GM21717 (cell line): ENCODE measurements around the gene AKR7A2.

Source experiments
- ATAC-seq: cut with Tn5 transposase; IDR thresholded peaks from one replicate; pipeline ENCODE4 v1.9.1; 2021; ENCODE audit warnings: mild to moderate bottlenecking, moderate library complexity; ENCODE audit not compliant: unreplicated experiment

The AKR7A2 gene

GRCh38 chr1:19311931-19312781 is at the start of gene AKR7A2, which contains the start of gene SLC66A1:
Gene AKR7A2, minus strand, starts transcription at chr1:19312144. Its CDS starts 20 bp downstream, at chr1:19312124.
Gene SLC66A1, plus strand, starts transcription at chr1:19312326. Its CDS starts 5,352 bp downstream, at chr1:19317678.
- ATAC-seq = peak; percentile 57

GRCh38 chr1:19360843-19361610 is 49.1 kb upstream of the AKR7A2 start:
- ATAC-seq = no peak

- no peak for ATAC-seq
Observed at GRCh38 chr1:19360432-19360831, 48.5 kb upstream of the AKR7A2 start.

GRCh38 chr1:19360016-19360415 is 48.1 kb upstream of the AKR7A2 start:
- no peak for ATAC-seq

GRCh38 chr1:19359357-19359756 is 47.4 kb upstream of the AKR7A2 start:
- no peak for ATAC-seq

- ATAC-seq = no peak
Observed at GRCh38 chr1:19358710-19359109, 46.8 kb upstream of the AKR7A2 start.

GRCh38 chr1:19357299-19357986 is 45.5 kb upstream of the AKR7A2 start:
- no peak for ATAC-seq

GRCh38 chr1:19356266-19356665 is 44.3 kb upstream of the AKR7A2 start:
- ATAC-seq = no peak

- no peak for ATAC-seq
Observed at GRCh38 chr1:19354531-19354981, 42.6 kb upstream of the AKR7A2 start.

GRCh38 chr1:19353596-19353995 is 41.7 kb upstream of the AKR7A2 start:
- ATAC-seq = no peak

GRCh38 chr1:19352839-19353238 is 40.9 kb upstream of the AKR7A2 start:
- no peak for ATAC-seq

- ATAC-seq = no peak
Observed at GRCh38 chr1:19351873-19352272, 39.9 kb upstream of the AKR7A2 start.

- ATAC-seq = no peak
Observed at GRCh38 chr1:19350566-19350965, 38.6 kb upstream of the AKR7A2 start.

- ATAC-seq = no peak
Observed at GRCh38 chr1:19349999-19350398, 38.1 kb upstream of the AKR7A2 start.

GRCh38 chr1:19348441-19349198 is 36.7 kb upstream of the AKR7A2 start:
- ATAC-seq = no peak

GRCh38 chr1:19347533-19348172 is 35.7 kb upstream of the AKR7A2 start:
- no peak for ATAC-seq

GRCh38 chr1:19346026-19346425 is 34.1 kb upstream of the AKR7A2 start:
- ATAC-seq = no peak

- ATAC-seq = no peak
Observed at GRCh38 chr1:19345391-19345790, 33.4 kb upstream of the AKR7A2 start.

GRCh38 chr1:19344831-19345230 is 32.9 kb upstream of the AKR7A2 start:
- ATAC-seq = no peak

- ATAC-seq = no peak
Observed at GRCh38 chr1:19344372-19344810, 32.4 kb upstream of the AKR7A2 start.
